ENCODE measurements around the gene RGL1.

The RGL1 gene

DNA sequence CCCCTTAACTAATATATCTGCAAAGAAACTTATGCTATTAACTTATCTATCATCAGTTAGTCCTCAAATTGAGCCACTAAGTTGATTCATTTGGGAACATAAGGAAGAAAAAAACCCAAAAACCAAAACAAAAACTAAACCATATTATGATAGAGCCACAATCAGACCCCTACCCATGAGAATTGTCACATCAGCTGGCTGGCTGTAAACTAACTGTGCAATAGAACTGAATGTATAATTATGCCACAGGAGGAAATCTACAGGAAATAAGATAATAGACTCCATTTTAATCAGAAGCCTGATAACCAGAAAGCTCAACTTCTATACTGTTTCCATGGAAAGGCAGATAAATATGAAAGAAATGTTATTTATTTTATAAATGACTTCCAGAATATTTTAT, 110.0 kb downstream of the RGL1 start:
- DNase-seq (ENCODE audit: low read depth in 1 of 2, low spot score in 1 of 2), result no peak

DNA sequence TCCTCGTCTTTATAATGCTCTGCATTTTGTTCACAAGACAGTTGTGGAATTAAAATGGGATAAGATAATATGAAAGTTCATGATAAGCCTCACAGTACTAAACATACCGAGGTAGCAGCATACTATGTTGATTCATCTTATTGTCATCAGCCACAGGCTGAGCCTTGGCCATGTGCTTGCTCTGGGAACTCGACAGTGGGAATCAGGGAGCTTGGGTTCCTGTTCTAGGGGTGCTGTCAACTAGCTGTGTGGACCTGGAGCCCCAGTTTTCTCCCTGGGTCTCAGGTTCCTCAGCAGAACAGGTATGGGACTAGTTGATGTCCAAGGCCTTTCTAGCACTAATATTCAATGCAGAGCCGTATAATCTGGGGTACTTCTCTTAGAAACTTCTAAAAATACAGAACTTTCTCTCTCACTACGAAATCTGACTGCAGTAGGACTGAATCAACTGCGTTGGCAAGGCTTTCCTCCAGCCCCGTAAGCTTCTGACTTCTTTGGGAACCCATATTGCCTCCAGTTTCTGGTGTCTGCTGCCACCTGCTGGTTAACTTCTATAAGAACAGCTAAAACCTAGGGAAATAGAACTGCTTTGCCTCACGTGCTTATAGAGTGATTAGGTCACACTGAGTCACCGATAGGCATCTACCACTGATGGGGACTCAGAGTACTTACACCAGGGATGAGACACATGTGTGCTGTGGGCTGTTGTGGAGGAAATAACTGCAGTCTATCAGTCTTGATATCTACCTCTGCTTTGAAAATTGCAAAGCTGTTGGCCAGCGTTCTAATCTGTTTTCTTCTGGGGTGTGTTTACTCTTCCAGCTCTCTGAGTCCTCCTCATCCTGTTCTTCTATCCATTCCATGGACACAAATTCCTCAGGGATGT, 110.9 kb downstream of the RGL1 start:
- DNase-seq (ENCODE audit: low read depth in 1 of 2, low spot score in 1 of 2), result peak; percentile 8 to 50

DNA sequence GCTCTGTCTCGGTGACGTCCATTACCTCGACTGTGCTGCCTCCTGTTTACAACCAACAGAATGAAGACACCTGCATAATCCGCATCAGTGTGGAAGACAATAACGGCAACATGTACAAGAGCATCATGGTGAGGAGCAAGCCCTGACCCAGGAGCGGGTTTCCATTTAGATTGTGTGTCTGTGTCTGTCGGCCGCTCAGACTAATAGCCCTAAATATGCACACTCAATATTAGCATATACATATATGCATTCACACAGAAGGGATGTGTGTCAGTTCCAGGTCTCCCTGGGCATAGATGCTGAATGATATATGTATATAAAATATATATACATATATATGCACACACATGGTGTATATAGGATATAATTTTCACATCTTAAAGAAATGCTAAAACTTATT, 111.7 kb downstream of the RGL1 start:
- no peak for DNase-seq (ENCODE audit: low read depth in 1 of 2, low spot score in 1 of 2)

DNA sequence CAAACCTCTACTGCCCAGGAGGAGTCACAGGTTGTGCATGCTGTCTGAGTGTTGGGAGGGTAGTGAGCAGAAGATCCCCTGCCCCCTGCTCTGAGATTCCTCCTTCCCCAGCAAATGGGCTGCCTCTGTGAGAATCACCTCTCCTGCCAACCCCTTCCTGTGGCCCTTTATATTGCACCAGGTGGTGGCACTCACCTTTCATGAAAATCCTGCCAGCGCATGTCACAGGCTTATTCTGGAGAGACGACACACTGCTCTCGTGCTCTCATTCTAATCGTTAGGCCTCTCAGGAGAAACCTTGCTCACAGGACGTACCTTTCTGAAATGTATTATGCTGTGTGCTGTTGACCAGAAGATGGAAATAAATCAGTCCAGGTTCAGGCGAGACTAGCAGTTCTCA, 113.7 kb downstream of the RGL1 start:
- no peak for DNase-seq (ENCODE audit: low read depth in 1 of 2, low spot score in 1 of 2)

DNA sequence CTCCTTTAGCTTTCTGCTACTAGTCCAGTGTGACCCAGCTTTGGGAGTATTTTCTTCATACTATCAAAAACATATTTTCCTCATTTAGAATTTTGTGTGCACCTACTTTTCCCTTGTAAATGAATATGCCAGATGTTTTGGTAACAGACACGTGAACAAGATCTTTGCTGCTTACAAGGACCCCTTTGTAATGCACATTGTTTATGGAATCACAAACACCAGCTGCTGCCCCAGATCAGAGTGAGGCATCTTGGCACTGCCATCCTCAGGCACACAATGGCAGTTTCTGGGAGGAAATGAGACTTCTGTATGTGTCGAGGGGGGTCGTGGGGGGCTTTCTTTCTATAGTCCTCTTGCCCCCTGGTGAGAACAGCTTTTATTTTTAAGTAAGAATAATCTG, 115.7 kb downstream of the RGL1 start:
- DNase-seq (ENCODE audit: low read depth in 1 of 2, low spot score in 1 of 2), result no peak

DNA sequence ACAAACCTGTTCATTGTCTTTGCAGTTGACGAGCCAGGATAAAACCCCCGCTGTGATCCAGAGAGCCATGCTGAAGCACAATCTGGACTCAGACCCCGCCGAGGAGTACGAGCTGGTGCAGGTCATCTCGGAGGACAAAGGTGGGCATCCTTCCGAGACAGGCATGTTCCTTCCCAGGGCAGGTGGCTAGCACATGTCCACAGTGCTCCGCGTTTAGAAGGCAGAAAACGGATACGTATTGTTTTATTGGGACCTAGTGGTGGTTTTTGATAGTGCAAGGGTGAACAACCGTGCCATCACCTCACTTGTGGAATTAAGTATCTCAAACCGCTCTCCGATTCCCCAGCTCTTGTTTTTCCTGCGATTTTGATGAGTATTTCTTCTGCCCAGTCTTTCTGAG, 117.3 kb downstream of the RGL1 start:
- no peak for DNase-seq (ENCODE audit: low read depth in 1 of 2, low spot score in 1 of 2)

DNA sequence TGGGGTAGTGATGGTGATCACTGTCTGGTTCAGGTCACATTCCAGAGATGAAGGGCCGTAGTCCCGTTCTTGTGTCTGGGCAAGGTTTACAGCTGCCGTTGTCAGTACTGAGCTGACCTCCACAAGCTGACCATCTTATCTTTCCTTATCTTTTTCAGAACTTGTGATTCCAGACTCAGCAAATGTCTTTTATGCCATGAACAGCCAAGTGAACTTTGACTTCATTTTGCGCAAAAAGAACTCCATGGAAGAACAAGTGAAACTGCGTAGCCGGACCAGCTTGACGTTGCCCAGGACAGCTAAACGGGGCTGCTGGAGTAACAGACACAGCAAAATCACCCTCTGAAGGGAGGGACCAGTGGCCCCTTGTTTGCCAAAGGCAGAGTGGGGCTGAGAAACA, 121.0 kb downstream of the RGL1 start:
- no peak for DNase-seq (ENCODE audit: low read depth in 1 of 2, low spot score in 1 of 2)

DNA sequence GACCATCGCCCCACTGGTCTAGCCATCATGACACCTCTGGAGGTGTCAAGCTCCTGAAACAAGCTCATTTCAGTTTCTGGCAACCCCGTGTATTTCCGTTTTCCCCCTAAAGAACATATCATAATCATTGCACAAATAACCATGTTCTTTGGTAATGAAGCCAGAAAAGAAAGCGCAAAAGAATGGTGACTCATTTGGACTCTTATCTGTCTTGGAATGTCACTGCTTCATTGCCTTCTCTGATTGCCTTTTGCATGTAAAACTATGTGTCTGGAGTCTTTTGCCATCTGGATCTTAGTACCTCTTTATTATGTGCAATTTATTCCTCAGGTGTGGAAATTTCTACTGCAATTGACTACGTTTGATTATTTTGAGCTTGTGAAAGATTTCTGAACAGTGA, 122.1 kb downstream of the RGL1 start:
- no peak for DNase-seq (ENCODE audit: low read depth in 1 of 2, low spot score in 1 of 2)

DNA sequence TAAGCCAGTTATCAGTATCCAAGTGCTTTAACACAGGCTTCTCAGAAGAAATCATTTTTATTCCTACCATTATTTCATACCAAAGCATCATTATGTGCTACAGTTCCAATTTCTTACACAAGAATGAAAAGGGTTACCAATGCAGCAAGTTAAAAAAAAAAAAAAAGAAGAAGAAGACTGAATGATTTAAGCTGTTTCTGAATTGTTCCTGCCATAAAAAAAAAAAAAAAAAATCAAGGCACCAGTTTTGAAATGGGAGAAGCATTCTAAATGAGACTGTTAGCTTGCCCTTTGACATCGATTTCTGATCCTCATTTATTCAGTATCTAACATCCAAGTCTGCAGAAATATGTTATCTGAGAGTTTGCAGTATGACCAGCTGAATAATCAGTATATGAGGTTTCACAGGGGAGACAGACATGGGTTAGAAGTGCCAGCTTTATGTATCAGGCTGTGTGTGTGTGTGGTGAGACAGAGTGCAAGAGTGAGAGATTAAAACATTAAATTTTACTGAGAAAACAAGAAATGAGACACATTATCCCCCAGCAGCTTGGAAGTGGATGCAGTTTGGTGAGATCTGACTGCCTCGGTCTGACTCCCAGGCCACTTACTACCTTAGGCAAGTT, 126.8 kb downstream of the RGL1 start:
- DNase-seq (ENCODE audit: low read depth in 1 of 2, low spot score in 1 of 2), result no peak

DNA sequence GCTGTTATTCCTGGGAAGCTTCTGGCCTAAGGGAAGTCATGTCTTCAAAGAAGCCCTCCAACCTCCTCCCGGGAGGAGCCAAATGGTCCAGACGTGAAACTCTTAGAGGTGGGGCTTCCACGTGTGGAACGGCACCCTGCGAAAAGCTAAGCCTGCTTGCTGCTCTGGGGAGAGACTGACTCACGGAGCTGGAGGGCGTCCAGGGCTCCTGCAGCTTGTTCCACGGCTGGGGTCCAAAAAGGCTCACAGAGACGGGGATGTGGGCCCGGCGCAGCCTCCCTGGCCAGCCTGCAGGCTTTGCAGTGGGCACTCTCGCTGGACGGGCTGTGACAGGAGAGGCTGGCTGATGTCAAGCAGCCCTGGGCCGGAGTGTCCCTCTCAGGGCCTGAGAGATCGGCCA, 127.5 kb downstream of the RGL1 start:
- no peak for DNase-seq (ENCODE audit: low read depth in 1 of 2, low spot score in 1 of 2)

DNA sequence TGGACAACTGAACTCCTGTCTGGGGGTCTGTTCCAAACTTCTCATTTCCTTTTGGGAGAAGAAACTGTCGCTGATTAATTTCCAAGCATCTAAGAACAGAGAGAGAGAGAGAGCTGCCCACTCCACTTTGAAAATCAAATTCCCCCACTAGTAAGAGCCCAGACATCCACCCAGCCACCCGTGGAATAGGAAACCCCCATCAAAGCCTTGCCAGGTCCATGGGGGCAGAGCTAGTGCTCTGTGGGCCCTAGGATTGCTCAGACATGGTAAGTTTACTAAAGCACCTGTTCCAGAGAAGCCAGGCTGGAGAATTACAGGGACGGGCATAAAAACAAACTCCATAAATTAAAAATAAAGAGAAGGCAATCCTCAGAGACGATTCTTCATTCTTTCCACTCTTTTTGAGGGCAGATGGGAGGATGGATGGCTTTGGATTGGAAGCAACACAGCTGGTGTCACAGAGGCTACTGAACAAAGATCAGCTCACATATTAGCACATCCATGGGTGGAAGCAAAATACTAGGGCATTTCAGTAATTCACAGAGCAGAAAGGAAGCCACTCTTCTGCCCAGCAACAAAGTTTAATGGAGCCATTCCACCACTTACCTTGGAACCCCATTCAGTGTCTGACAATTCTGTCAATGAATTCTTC, 128.7 kb downstream of the RGL1 start:
- DNase-seq (ENCODE audit: low read depth in 1 of 2, low spot score in 1 of 2), result no peak

DNA sequence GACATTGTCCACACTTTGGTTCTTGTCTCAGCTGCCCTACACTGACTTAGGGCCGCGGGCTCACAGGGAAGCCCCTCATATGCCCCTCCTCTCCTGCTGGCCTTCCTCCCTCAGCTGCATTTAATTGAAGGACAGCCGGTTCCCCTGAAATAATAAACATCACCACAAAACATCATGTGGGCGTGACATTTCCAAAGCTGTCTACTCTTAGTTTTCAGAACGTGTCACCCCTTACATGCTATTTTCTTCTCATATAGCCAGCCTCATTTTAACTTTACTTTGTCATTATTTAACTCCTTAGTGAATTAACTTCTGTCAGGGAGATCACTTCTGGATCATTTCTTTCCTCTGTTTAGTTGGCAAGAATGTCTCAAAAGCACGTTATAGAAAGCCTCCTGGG, 129.4 kb downstream of the RGL1 start:
- no peak for DNase-seq (ENCODE audit: low read depth in 1 of 2, low spot score in 1 of 2)

DNA sequence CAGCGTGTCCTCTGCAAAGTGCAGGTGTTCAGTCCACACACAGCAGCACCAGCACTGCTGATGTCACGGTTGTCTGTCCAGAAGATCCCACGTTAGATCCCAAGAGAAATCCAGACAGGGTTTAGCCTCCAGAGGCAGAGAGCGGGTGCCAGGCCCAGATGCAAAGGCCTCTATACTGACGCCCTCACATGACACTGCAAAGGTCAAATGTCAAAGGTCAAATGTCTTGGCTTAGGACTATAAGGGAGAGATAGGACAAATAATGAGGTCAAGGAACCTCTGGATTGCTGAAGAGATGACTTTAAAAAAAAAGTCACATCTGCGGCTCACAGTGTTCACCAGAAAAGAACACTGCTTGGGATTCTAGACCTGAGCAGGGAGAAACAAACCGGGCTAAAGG, 131.1 kb downstream of the RGL1 start:
- no peak for DNase-seq (ENCODE audit: low read depth in 1 of 2, low spot score in 1 of 2)

DNA sequence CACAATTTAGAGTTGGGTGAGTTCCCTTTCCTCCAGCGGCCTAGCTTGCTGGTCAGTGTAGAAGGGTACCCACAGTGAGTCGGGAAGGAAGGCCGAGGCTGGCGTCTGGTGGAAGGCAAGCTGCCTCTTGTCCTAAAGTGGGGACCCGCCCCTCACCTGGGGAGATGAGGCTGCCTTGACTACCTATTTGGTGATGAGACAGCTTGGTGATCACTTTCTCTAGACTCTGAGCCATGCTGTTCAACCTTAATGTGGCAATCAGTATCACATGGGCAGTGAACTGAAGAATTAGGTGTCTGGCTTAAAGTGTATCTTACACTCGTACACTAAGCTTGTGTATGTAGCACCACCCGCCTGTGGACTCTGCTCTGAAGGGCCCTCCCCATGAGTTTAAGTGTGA, 131.9 kb downstream of the RGL1 start:
- no peak for DNase-seq (ENCODE audit: low read depth in 1 of 2, low spot score in 1 of 2)

DNA sequence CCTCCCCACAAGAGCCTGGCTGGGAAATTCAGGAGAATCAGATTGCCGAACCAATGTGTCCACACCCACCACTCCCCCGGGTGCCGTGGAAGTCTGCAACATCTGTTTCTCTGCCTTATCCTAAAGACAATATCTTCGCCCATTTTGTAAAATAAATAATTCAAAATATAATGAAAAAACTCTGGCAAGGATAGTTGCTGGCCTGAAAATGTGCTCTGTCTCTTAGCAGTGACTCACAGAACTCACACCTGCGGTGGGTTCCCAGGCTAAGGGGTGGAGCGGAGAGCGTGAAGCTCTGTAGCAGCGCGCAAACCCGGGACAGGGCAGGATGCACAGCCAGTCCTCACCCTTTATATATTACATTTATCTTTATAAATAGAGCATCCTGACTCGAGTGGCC, 132.7 kb downstream of the RGL1 start:
- no peak for DNase-seq (ENCODE audit: low read depth in 1 of 2, low spot score in 1 of 2)

DNA sequence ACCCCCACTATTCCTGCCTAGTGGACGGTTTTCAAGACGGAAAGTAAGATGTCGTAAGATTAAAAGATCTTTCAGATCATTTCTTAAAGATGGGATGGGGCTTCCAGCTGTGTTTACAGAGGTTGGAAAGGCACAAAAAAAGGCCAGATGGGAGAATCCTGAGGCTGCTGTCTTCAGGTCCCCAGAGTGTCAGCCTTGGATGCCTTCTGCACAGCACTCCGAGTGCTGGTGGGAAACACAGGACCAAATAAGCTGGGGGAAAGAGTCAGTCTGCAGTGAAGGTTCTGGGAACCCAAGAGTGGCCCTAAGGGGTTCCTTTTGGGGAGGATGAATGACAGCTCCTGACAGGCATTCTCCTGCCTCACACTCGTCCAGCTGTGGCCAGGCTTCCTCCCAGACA, 136.1 kb downstream of the RGL1 start:
- no peak for DNase-seq (ENCODE audit: low read depth in 1 of 2, low spot score in 1 of 2)

DNA sequence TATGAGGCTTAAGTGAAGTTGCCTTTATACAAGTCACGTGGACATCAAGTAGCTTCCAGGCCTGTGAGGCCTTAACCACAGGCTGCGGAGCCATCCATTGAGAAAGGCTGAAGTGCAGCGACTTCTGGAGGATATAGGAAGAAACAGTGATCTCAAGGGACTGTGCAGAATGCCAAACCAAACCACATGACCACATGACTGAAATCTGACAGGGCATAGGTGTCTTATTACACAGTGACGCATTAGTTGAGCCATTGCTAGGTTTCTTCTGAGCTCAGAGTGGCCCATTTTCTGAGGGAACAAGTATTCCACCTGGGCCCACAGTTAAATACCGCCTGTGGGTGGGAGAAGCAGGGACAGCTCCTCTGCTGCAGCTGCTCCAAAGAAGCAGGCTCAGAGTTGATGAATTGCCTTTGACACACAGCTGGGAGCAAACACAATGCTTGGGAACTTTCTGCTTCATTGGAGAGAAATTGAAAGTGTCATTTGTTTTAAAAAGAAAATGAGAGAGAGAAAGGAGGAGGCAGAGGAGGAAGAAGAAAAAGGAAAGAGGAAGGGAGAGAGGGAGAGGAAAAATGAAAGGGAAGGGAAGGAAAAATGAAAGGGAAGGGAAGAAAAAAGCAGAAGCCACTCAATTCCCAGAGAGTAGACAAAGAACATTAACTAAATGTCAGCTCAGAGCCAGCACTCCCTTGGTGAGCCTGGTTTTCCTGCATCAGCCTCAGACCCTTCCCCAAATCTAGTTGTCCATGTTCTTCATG, 138.2 kb downstream of the RGL1 start:
- DNase-seq (ENCODE audit: low read depth in 1 of 2, low spot score in 1 of 2), result no peak

DNA sequence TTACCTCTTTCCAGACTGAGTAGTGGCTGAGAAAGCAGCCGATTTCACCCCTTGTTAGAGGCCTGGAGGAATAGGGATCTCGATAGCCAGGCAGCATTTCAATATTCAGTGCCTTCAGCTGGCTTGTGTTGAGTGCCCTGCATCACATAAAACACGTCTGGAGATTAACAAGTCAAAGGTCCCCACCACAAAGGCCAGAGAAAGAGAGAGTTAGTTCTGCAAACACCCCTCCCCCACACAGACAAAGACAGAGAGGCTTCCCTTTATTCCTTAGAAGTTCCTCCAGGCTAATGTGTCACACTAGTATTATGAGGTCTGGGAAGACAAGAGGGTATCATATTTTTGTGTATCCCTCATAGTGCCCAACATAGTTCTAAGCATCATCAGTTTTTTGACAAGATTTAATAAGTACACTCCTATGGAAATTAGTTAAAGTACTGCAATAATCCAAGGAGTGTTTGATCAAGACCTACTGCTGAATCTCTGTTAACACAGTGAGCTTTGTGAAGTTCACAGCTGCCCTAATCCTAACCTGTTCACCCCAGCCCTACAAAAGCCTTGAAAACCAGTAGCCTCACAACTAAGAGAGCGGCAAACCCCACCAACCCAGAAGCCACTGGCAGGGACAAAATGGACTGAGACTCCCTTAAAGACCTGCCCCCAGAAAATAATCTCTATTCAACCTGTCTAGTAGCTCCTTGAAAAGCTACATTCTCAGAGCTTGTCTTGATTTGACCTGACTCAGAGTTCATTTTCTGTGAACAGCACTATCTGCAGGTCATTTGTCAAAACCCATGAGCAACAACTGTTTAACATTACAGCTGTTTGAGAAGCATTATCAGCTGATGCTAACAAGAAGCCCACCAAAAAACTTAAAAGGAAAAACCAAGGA, 140.8 kb downstream of the RGL1 start:
- DNase-seq (ENCODE audit: low read depth in 1 of 2, low spot score in 1 of 2), result no peak

DNA sequence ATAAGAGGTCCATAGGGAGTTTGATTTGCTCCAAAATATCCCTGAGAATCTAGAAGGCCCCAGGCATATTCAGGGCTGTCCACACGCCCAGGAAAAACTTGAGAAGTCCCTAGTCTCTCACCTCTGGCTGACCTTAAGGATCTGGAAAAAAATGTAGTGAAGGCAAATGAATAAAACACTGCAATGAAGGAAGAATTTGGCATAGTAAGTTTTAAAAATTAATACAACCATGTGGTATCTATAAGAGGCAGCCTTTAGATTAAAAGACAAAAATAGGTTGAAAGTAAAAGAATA, 141.3 kb downstream of the RGL1 start:
- no peak for DNase-seq (ENCODE audit: low read depth in 1 of 2, low spot score in 1 of 2)

DNA sequence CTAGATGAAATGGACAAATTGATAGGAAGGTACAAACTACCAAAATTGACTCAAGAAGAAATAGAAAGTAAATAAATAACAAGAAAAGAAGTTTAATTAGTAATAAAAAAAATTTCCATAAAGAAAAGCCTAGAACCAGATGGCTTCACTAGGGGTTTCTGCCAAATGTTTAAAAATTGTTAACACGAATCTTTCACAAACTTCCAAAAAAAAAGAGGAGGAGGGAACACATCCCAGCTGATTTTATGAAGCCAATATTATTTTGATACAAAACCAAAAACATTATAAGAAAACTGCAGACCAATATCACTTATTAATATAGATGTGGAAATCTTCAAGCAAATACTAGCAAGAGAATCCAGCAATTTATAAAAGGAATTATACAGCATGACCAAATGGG, 143.1 kb downstream of the RGL1 start:
- no peak for DNase-seq (ENCODE audit: low read depth in 1 of 2, low spot score in 1 of 2)

DNA sequence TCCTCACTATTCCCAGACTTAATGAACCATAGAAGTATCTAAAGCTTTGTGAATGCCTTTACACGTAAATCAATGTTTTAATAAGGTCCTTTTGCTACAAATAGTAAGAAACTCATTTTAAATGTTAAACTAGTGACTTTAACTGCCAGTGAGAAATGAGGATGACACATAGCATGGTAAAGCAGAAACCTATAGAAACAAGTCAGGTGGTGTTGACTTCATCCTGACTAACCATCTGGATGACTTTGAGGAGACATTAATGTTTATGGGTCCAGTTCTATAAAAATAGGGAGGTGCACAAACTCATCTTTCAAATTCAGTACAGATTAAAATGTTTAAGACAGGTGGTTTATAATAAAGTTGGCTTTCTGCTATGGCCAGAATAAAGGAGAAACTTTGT, 147.2 kb downstream of the RGL1 start:
- DNase-seq (ENCODE audit: low read depth in 1 of 2, low spot score in 1 of 2), result no peak

Measured in stimulated activated CD4-positive, alpha-beta T cell treated with anti-CD3 and anti-CD28 coated beads, Interleukin-15, amount 100 ng/mL, for 1 hour (primary cell).